B cell (primary cell): ENCODE results near the gene SUGCT.

Source experiments
- CTCF ChIP-seq: fragments of 200-600 bp; IDR thresholded peaks from one replicate; pipeline ENCODE4 v1.8.0; 2022; ENCODE audit warnings: antibody characterized with exemption, mild to moderate bottlenecking
- EZH2 ChIP-seq: IDR thresholded peaks from 2 replicates; pipeline ENCODE4 v1.6.1; 2012; ENCODE audit warnings: borderline replicate concordance, low read depth, mild to moderate bottlenecking, moderate library complexity, low read length; ENCODE audit not compliant: insufficient read depth, poor library complexity, severe bottlenecking

GRCh38 chr7:40162516-40162915 is 27.7 kb downstream of the SUGCT start:
- TF ChIP-seq EZH2 (no peak), CTCF (no peak)
